HUDEP-2 (cell line): ENCODE measurements around the gene GOLPH3.
"Not testable (repeated sequence)": the region's sequence is repeated elsewhere in the genome, so short reads cannot be mapped to it uniquely, and the experiment has no call there.

ENCODE experiments used
- DNase-seq, 76 experiments: peaks; one replicate each; lab custom pipeline; 2025; ENCODE audit not compliant: unreplicated experiment in 76 of 76; lab: John Stamatoyannopoulos, UW

Gene GOLPH3

GRCh38 chr5:32102254-32102986 is 71.7 kb downstream of the GOLPH3 start:
- no peak for DNase-seq

DNA sequence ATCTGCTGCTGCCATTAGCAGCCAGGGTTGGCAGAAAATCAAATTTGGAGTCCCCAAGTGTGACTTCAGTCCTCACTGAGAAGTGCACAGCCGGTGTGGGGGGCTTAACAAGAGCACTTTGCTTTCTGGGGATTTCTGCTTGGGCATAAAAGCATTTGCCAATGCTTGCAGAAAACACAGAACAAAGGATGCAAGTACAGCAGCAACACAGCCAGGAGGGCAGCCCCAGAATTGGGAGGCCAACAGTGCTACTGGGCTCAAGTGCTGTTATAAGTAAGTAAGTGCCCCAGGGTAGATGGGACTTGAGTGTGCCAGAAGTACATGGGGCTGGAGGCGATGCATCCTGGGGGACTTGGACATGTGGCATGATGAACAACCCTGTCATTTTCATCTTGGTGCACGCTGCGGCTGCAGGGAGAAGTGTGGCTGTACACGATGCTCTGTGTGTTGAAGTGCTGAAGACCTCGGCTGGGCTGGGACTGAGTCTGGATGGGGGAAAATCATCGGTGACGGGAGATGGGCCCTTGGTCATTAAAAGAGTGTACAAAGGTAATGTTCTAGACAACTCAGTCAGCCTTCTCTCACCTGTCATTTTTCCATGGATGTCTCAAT is 73.3 kb downstream of the GOLPH3 start:
- no peak for DNase-seq

- DNase-seq = no peak
These were observed 73.9 kb downstream of the GOLPH3 start for GRCh38 chr5:32100230-32100629.

GRCh38 chr5:32099486-32100035 is 74.6 kb downstream of the GOLPH3 start:
- DNase-seq = no peak

DNA sequence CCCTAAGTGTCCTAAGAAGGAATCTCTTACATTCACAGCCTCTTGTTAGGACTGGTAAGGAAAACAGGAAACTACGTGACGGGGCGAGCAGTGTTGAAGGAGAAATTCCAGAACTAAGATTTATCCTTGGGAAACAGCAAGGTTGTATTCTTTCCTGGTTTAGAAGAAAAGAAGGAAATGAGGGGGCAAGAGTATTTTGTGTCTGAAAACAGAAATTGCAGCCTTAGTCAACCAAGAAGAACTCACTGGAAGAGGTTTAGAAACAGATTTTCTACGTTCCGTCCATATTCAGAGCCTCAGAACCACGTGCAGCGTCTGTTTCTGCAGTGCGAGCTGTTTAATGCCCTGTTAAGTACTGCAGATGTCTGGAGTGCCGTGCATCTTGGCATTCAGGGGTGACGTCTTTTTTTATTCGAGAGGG is 75.2 kb downstream of the GOLPH3 start:
- DNase-seq = no peak

GRCh38 chr5:32098291-32098690 is 75.8 kb downstream of the GOLPH3 start:
- DNase-seq = no peak

- DNase-seq = no peak
These were observed 77.1 kb downstream of the GOLPH3 start for GRCh38 chr5:32096891-32097595.

- no peak for DNase-seq
These were observed 78.9 kb downstream of the GOLPH3 start for GRCh38 chr5:32095261-32095671.

- DNase-seq = no peak
These were observed 79.4 kb downstream of the GOLPH3 start for GRCh38 chr5:32094691-32095090.

- peak in 55 of 76 experiments; percentile 3 to 74 (median 38) for DNase-seq
These were observed 80.9 kb downstream of the GOLPH3 start for GRCh38 chr5:32092938-32093812.

DNA sequence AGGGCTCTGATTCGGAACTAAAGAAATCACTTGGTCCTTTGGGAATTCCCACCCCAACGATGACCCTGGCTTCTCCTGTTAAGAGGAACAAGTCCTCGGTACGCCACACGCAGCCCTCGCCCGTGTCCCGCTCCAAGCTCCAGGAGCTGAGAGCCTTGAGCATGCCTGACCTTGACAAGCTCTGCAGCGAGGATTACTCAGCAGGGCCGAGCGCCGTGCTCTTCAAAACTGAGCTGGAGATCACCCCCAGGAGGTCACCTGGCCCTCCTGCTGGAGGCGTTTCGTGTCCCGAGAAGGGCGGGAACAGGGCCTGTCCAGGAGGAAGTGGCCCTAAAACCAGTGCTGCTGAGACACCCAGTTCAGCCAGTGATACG is 83.4 kb downstream of the GOLPH3 start:
- DNase-seq = no peak

DNA sequence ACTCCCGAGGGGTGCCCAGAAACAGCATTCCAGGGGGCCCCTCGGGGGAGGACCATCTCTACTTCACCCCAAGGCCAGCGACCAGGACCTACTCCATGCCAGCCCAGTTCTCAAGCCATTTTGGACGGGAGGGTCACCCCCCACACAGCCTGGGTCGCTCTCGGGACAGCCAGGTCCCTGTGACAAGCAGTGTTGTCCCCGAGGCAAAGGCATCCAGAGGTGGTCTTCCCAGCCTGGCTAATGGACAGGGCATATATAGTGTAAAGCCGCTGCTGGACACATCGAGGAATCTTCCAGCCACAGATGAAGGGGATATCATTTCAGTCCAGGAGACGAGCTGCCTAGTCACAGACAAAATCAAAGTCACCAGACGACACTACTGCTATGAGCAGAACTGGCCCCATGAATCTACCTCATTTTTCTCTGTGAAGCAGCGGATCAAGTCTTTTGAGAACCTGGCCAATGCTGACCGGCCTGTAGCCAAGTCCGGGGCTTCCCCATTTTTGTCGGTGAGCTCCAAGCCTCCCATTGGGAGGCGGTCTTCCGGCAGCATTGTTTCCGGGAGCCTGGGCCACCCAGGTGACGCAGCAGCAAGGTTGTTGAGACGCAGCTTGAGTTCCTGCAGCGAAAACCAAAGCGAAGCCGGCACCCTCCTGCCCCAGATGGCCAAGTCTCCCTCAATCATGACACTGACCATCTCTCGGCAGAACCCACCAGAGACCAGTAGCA is 83.9 kb downstream of the GOLPH3 start:
- DNase-seq = no peak

DNA sequence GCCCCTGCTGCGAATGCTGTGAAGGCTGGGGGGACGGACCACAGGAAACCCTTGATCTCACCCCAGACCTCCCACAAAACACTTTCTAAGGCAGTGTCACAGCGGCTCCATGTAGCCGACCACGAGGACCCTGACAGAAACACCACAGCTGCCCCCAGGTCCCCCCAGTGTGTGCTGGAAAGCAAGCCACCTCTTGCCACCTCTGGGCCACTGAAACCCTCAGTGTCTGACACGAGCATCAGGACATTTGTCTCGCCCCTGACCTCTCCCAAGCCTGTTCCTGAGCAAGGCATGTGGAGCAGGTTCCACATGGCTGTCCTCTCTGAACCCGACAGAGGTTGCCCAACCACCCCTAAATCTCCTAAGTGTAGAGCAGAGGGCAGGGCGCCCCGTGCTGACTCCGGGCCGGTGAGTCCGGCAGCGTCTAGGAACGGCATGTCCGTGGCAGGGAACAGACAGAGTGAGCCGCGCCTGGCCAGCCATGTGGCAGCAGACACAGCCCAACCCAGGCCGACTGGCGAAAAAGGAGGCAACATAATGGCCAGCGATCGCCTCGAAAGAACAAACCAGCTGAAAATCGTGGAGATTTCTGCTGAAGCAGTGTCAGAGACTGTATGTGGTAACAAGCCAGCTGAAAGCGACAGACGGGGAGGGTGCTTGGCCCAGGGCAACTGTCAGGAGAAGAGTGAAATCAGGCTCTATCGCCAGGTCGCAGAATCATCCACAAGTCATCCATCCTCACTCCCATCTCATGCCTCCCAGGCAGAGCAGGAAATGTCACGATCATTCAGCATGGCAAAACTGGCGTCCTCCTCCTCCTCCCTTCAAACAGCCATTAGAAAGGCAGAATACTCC is 84.7 kb downstream of the GOLPH3 start:
- DNase-seq = no peak

DNA sequence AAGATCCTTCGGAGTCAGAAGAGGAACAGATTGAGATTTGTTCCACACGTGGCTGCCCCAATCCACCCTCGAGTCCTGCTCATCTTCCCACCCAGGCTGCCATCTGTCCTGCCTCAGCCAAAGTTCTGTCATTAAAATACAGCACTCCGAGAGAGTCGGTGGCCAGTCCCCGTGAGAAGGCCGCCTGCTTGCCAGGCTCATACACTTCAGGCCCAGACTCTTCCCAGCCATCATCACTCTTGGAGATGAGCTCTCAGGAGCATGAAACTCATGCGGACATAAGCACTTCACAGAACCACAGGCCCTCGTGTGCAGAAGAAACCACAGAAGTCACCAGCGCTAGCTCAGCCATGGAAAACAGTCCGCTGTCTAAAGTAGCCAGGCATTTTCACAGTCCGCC is 85.9 kb downstream of the GOLPH3 start:
- no peak for DNase-seq

DNA sequence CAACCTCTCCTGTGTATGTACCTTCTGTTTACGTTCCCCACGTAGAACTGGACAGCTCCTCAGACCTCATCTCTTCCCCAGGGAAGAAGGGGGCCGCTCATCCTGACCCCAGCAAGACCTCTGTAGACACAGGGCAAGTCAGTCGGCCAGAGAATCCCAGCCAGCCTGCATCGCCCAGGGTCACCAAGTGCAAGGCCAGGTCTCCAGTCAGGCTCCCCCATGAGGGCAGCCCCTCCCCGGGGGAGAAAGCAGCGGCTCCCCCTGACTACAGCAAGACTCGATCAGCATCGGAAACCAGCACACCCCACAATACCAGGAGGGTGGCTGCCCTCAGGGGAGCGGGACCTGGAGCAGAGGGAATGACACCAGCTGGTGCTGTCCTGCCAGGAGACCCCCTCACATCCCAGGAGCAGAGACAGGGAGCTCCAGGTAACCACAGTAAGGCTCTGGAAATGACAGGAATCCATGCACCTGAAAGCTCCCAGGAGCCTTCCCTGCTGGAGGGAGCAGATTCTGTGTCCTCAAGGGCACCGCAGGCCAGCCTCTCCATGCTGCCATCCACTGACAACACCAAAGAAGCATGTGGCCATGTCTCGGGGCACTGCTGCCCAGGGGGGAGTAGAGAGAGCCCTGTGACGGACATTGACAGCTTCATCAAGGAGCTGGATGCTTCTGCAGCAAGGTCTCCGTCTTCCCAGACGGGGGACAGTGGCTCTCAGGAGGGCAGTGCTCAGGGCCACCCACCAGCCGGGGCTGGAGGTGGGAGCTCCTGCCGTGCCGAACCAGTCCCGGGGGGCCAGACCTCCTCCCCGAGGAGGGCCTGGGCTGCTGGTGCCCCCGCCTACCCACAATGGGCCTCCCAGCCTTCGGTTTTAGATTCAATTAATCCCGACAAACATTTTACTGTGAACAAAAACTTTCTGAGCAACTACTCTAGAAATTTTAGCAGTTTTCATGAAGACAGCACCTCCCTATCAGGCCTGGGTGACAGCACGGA is 86.7 kb downstream of the GOLPH3 start:
- no peak for DNase-seq

DNA sequence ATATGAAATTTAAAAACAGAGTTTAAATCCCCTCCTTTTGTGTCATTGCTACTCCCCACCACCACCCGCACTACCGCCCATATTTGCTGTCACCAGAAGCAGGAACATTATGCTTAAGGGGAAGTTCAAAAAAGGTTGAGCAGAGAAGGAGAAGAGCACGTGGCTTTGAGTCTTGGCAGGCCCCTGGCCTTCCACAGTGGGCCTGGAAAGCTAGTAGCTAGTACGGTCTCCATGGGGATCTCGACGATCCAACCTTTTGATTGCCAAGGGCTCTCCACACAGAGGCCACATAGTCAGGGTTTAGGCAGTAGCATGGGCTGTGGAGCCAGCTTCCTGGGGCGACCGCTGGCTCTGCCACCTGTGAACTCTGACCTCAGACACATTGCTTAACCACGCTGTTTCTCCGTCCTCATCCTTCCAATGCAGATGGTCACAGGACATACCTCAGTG is 90.1 kb downstream of the GOLPH3 start:
- no peak for DNase-seq

GRCh38 chr5:32082701-32083100 is 91.4 kb downstream of the GOLPH3 start:
- no peak for DNase-seq

DNA sequence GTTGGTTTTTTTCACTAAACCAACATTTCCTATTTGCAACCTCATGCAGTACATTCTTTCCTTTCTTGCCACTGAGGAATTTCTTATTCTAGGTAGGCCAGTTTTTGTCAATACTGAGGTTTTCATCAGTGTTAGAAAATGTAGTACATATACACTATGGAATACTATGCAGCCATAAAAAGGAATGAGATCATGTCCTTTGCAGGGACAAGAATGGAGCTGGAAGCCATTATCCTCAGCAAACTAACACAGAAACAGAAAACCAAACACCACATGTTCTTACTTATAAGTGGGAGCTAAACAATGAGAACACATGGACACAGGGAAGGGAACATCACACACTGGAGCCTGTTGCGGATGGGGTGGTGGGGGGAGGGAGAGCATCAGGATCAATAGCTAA is 93.6 kb downstream of the GOLPH3 start:
- DNase-seq = not testable (repeated sequence)
